Muscle of back (tissue), 13 donors: ENCODE results near the gene PLCD1. TPM values are rescaled to one million over a fixed set of nuclear protein-coding genes. Genes with fewer than 3 reads are reported as not detected.
"Not testable (repeated sequence)": the region's sequence is repeated elsewhere in the genome, so short reads cannot be mapped to it uniquely, and the experiment has no call there.

Experiments used
- DNase-seq, 3 donors: peaks; one replicate each; pipeline versions ENCODE4 v3.0.0 to v3.0.0-alpha.2; 2013
- long read RNA-seq, 9 donors: transcript quantifications; one replicate each; lab custom pipeline, GENCODE V29; 2026
- polyA plus RNA-seq, 10 donors: library from polyadenylated mRNA; unstranded; fragments of 120-200 nt; gene quantifications; one replicate each; pipeline ENCODE4 v1.2.1, GENCODE V29; 2013; ENCODE audit not compliant: insufficient read length in 10 of 10

Gene PLCD1
- 10 to 100 TPM in 9 of 10 donors, 1 to 10 TPM in 1; 9.2 to 14.3 (median 12.6) TPM for polyA plus RNA-seq
- long read RNA-seq, donor 1, partial matches to known transcripts, result 0 of 2 reads
- long read RNA-seq, donor 1, other reads (novel, unspliced or antisense), result 0 of 2 reads
- long read RNA-seq, donor 2, partial matches to known transcripts, result 0 of 2 reads
- long read RNA-seq, donor 2, other reads (novel, unspliced or antisense), result 0 of 2 reads
- long read RNA-seq, donor 3, result 0 reads
- long read RNA-seq, donor 4, partial matches to known transcripts, result 0 of 2 reads
- long read RNA-seq, donor 4, other reads (novel, unspliced or antisense), result 0 of 2 reads
- long read RNA-seq, donor 5, partial matches to known transcripts, result 0 of 1 reads
- long read RNA-seq, donor 5, other reads (novel, unspliced or antisense), result 0 of 1 reads
- long read RNA-seq, donor 6, partial matches to known transcripts, result 0 of 3 reads
- long read RNA-seq, donor 6, other reads (novel, unspliced or antisense), result 0 of 3 reads
- long read RNA-seq, donor 7, partial matches to known transcripts, result 0 of 1 reads
- long read RNA-seq, donor 7, other reads (novel, unspliced or antisense), result 0 of 1 reads
- long read RNA-seq, donor 8, partial matches to known transcripts, result 0 of 1 reads
- long read RNA-seq, donor 8, other reads (novel, unspliced or antisense), result 0 of 1 reads
- long read RNA-seq, donor 9, partial matches to known transcripts, result 0 of 1 reads
- long read RNA-seq, donor 9, other reads (novel, unspliced or antisense), result 0 of 1 reads

- DNase-seq, result peak; percentile 84 to 92 (median 86)
Measured at GRCh38 chr3:38029400-38030125, at the start of gene PLCD1. TSS of gene PLCD1 (minus strand) at chr3:38029642. CDS start at chr3:38029539, 103 bp downstream.

- not testable (repeated sequence) for DNase-seq
Measured at GRCh38 chr3:38077073-38077472, 47.6 kb upstream of the PLCD1 start.

GRCh38 chr3:38070013-38070412, 40.6 kb upstream of the PLCD1 start:
- DNase-seq, result no peak

GRCh38 chr3:38067508-38068233, 38.2 kb upstream of the PLCD1 start:
- DNase-seq, result no peak

- not testable (repeated sequence) for DNase-seq
Measured at GRCh38 chr3:38064453-38064852, 35.0 kb upstream of the PLCD1 start.

GRCh38 chr3:38062809-38063208, 33.4 kb upstream of the PLCD1 start:
- no peak for DNase-seq

GRCh38 chr3:38059591-38059990, 30.1 kb upstream of the PLCD1 start:
- DNase-seq, result no peak

- no peak for DNase-seq
Measured at GRCh38 chr3:38059148-38059547, 29.7 kb upstream of the PLCD1 start.

- no peak for DNase-seq
Measured at GRCh38 chr3:38054499-38055001, 25.1 kb upstream of the PLCD1 start.

- DNase-seq, result not testable (repeated sequence)
Measured at GRCh38 chr3:38053813-38054498, 24.5 kb upstream of the PLCD1 start.

GRCh38 chr3:38053286-38053685, 23.8 kb upstream of the PLCD1 start:
- not testable (repeated sequence) for DNase-seq

- no peak for DNase-seq
Measured at GRCh38 chr3:38051131-38051530, 21.7 kb upstream of the PLCD1 start.

- DNase-seq, result no peak
Measured at GRCh38 chr3:38049358-38050126, 20.1 kb upstream of the PLCD1 start.

GRCh38 chr3:38047896-38048295, 18.5 kb upstream of the PLCD1 start:
- no peak for DNase-seq

GRCh38 chr3:38046821-38047220, 17.4 kb upstream of the PLCD1 start:
- no peak for DNase-seq

- DNase-seq, result no peak
Measured at GRCh38 chr3:38046027-38046426, 16.6 kb upstream of the PLCD1 start.

GRCh38 chr3:38043486-38043885, 14.0 kb upstream of the PLCD1 start:
- no peak for DNase-seq

GRCh38 chr3:38040401-38040800, 11.0 kb upstream of the PLCD1 start:
- no peak for DNase-seq

- DNase-seq, result peak in 2 of 3 donors; percentile 42 to 59
Measured at GRCh38 chr3:38039899-38040261, 10.4 kb upstream of the PLCD1 start.
